K562 (cell line): ENCODE measurements around the gene FAM83B.

ENCODE experiments used
- HNRNPUL1 ChIP-seq: fragments of 200-400 bp; formaldehyde crosslinking; IDR thresholded peaks from 2 replicates; pipeline ENCODE4 v1.6.1; 2017; ENCODE audit warnings: low read length
- JUND ChIP-seq, 2 experiments: IDR thresholded peaks; 2 replicates in 1 of 2; 3 replicates in 1 of 2; pipeline ENCODE4 v1.6.1; 2011; ENCODE audit warnings: borderline replicate concordance in 2 of 2, low read depth in 2 of 2, low read length in 2 of 2, improper control_type of control experiment in 1 of 2, missing biosample characterization in 1 of 2, missing genetic modification characterization in 1 of 2, missing genetic modification reagents in 1 of 2
- TARDBP ChIP-seq: fragments of 450-650 bp; IDR thresholded peaks from 2 replicates; pipeline ENCODE4 v1.6.1; 2016
- TGIF2 ChIP-seq: sonication (generic); formaldehyde crosslinking; IDR thresholded peaks from 2 replicates; pipeline ENCODE4 v1.8.1; 2022; ENCODE audit warnings: mild to moderate bottlenecking, missing genetic modification reagents, moderate library complexity
- TF ChIP-seq, protein P1 (sequence below): IDR thresholded peaks from 2 replicates; pipeline ENCODE4 v1.6.1; 2014; ENCODE audit warnings: antibody characterized with exemption
- TF ChIP-seq, protein P2 (sequence below), 2 experiments: fragments of 450-650 bp; formaldehyde crosslinking in 1 of 2; IDR thresholded peaks; 2 replicates each; pipeline versions ENCODE4 v1.4.0 to v1.6.1; 2014 to 2020; ENCODE audit warnings: mild to moderate bottlenecking in 2 of 2, borderline replicate concordance in 1 of 2, low read depth in 1 of 2
- TF ChIP-seq, protein P3 (sequence below), 3 experiments: IDR thresholded peaks in 2 of 3; conservative IDR thresholded peaks in 1 of 3; 2 replicates each; pipeline ENCODE4 v1.5.1; 2011 to 2012; ENCODE audit warnings: low read length in 3 of 3, mild to moderate bottlenecking in 3 of 3, control low read depth in 2 of 3, improper control_type of control experiment in 1 of 3, inconsistent platforms in 1 of 3, low read depth in 1 of 3, mixed read lengths in 1 of 3, moderate library complexity in 1 of 3; ENCODE audit not compliant: insufficient read depth in 2 of 3

DNA sequence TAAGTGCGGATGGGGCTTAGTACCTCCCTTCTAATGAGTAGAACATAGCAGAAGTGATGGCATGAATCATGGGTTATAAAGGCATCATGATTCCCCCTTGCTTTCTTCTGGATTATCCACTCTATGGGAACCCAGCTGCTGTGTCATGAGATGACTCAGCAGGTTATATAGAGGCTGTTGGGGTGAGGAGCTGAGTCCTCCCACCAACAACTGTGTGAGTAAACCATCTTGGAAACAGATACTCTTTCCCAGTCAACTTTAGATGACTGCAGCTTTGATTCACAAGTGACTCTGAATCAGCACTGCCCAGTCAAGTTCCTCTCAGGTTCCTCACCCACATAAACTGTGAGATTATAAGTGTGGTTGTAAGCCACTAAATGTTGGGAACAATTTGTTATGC is 46.3 kb downstream of the FAM83B start:
- TF ChIP-seq, protein P1, sequence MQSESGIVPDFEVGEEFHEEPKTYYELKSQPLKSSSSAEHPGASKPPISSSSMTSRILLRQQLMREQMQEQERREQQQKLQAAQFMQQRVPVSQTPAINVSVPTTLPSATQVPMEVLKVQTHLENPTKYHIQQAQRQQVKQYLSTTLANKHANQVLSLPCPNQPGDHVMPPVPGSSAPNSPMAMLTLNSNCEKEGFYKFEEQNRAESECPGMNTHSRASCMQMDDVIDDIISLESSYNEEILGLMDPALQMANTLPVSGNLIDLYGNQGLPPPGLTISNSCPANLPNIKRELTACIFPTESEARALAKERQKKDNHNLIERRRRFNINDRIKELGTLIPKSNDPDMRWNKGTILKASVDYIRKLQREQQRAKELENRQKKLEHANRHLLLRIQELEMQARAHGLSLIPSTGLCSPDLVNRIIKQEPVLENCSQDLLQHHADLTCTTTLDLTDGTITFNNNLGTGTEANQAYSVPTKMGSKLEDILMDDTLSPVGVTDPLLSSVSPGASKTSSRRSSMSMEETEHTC: no peak
- TF ChIP-seq JUND (IDR thresholded peaks at IDR 0.05; ENCODE audit: borderline replicate concordance, low read depth, low read length) (no peak), JUND (tag; IDR thresholded peaks at IDR 0.05; ENCODE audit: borderline replicate concordance, low read depth, low read length) (no peak), HNRNPUL1 (no peak), TGIF2 (CRISPR knock-in tag) (no peak), TARDBP (no peak)
- TF ChIP-seq, protein P2, sequence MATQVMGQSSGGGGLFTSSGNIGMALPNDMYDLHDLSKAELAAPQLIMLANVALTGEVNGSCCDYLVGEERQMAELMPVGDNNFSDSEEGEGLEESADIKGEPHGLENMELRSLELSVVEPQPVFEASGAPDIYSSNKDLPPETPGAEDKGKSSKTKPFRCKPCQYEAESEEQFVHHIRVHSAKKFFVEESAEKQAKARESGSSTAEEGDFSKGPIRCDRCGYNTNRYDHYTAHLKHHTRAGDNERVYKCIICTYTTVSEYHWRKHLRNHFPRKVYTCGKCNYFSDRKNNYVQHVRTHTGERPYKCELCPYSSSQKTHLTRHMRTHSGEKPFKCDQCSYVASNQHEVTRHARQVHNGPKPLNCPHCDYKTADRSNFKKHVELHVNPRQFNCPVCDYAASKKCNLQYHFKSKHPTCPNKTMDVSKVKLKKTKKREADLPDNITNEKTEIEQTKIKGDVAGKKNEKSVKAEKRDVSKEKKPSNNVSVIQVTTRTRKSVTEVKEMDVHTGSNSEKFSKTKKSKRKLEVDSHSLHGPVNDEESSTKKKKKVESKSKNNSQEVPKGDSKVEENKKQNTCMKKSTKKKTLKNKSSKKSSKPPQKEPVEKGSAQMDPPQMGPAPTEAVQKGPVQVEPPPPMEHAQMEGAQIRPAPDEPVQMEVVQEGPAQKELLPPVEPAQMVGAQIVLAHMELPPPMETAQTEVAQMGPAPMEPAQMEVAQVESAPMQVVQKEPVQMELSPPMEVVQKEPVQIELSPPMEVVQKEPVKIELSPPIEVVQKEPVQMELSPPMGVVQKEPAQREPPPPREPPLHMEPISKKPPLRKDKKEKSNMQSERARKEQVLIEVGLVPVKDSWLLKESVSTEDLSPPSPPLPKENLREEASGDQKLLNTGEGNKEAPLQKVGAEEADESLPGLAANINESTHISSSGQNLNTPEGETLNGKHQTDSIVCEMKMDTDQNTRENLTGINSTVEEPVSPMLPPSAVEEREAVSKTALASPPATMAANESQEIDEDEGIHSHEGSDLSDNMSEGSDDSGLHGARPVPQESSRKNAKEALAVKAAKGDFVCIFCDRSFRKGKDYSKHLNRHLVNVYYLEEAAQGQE (IDR thresholded peaks at IDR 0.05; ENCODE audit: borderline replicate concordance): no peak
- TF ChIP-seq, protein P2 (CRISPR knock-in tag; IDR thresholded peaks at IDR 0.05; ENCODE audit: low read depth): no peak
- TF ChIP-seq, protein P3, sequence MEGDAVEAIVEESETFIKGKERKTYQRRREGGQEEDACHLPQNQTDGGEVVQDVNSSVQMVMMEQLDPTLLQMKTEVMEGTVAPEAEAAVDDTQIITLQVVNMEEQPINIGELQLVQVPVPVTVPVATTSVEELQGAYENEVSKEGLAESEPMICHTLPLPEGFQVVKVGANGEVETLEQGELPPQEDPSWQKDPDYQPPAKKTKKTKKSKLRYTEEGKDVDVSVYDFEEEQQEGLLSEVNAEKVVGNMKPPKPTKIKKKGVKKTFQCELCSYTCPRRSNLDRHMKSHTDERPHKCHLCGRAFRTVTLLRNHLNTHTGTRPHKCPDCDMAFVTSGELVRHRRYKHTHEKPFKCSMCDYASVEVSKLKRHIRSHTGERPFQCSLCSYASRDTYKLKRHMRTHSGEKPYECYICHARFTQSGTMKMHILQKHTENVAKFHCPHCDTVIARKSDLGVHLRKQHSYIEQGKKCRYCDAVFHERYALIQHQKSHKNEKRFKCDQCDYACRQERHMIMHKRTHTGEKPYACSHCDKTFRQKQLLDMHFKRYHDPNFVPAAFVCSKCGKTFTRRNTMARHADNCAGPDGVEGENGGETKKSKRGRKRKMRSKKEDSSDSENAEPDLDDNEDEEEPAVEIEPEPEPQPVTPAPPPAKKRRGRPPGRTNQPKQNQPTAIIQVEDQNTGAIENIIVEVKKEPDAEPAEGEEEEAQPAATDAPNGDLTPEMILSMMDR (IDR thresholded peaks at IDR 0.05 in 2 of 3, conservative IDR thresholded peaks at IDR 0.05 in 1 of 3; ENCODE audit: insufficient read depth in 2 of 3, low read depth in 1 of 3, low read length in 3 of 3): no peak
